Stimulated activated CD4-positive, alpha-beta T cell treated with anti-CD3 and anti-CD28 coated beads, Interleukin-12 subunit alpha, Interleukin-12 subunit beta, amount 100 ng/mL, for 48 hours (primary cell): ENCODE measurements around the gene FREY1.

Experiments used
- DNase-seq, 3 donors: peaks; one replicate each; pipeline ENCODE4 v3.0.0-alpha.2; 2020; ENCODE audit warnings: low read depth in 2 of 3, low spot score in 1 of 3

FREY1 gene

DNA sequence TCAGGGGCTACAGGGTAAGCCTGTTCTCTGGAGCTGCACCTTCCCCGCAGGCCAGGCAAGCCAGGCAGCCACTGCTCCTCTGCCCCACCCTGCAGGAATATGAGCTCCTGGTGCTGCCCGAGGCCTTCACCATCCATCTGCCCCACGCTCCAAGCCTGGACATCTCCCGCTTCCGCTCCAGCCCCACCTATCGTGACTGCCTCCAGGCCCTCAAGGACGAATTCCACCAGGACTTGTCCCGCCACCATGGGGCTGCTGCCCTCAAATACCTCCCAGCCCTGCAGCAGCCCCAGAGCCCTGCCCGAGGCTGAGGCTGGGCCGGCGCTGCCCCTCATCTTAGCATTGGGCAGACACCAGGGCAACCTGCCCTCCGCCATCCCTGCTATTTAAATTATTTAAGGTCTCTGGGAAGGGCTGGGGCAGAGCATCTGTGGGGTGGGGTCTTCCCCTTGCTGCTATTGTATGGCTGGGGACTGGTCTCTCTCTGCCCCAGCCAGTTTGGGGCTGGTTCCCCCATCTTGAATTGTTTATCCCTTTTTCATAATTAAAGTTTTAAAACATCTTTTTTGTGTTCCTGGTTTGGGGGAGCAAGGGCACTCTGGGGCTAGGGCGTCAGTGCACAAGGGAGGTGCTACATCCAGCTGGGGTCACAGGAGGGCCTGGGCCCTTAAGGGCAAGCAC is 21.6 kb upstream of the FREY1 start:
- no peak for DNase-seq

GRCh38 chr11:45927684-45928413 is 20.8 kb upstream of the FREY1 start:
- DNase-seq, result no peak

GRCh38 chr11:45927332-45927683 is 20.2 kb upstream of the FREY1 start:
- no peak for DNase-seq

GRCh38 chr11:45926536-45927331 is 19.7 kb upstream of the FREY1 start:
- no peak for DNase-seq

GRCh38 chr11:45926001-45926401 is 18.9 kb upstream of the FREY1 start:
- no peak for DNase-seq

DNA sequence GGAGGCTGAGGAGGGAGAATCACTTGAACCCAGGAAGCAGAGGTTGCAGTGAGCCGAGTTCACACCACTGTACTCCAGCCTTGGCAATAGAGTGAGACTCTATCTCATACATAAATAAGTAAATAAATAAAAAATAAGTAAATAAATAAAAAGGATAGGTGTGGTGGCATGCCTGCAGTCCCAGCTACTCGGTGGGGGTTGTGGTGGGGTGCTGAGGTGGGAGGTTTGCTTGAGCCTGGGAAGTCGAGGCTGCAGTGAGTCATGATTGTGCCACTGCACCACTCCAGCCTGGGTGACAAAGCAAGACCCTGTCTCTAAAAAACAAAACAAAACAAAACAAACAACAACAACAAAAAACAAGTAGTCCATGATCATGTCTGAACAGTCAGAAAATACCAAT is 18.5 kb upstream of the FREY1 start:
- DNase-seq, result no peak

- no peak for DNase-seq
Measured at GRCh38 chr11:45924927-45925326, 17.9 kb upstream of the FREY1 start.

GRCh38 chr11:45924036-45924915 is 17.2 kb upstream of the FREY1 start:
- no peak for DNase-seq

DNA sequence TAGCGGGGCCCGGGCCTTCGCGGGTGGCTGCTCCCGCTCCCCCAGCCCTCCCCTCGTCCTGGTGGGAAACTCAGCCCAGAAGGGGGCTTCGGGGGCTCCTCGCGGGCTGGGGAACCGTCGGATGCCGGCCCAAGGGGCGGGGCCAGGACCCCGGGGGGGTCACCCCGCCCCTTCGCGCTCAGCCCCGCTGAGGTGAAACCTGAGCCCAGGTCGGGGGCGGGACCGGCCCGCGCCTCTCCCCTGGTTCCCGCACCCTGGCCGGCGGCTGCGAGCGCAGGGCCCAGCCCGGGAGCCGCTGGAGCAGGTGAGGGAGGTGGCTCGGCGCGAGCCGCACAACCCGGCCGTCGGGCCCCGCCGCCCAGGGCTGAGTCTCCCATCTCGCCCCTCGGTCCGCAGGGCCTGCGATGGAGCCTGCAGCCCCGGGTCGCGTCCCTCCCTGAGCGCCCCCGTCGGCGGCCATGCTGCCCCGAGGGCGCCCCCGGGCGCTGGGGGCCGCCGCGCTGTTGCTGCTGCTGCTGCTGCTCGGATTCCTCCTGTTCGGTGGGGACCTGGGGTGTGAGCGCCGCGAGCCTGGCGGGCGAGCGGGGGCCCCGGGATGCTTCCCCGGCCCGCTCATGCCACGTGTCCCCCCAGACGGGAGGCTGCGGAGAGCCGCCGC is 15.5 kb upstream of the FREY1 start, which contains the start of gene LARGE2:
Gene LARGE2 (plus strand): TSS at position 232 of the 658 bp plus-strand sequence. CDS start 227 bp downstream, at position 459.
- DNase-seq, result no peak

DNA sequence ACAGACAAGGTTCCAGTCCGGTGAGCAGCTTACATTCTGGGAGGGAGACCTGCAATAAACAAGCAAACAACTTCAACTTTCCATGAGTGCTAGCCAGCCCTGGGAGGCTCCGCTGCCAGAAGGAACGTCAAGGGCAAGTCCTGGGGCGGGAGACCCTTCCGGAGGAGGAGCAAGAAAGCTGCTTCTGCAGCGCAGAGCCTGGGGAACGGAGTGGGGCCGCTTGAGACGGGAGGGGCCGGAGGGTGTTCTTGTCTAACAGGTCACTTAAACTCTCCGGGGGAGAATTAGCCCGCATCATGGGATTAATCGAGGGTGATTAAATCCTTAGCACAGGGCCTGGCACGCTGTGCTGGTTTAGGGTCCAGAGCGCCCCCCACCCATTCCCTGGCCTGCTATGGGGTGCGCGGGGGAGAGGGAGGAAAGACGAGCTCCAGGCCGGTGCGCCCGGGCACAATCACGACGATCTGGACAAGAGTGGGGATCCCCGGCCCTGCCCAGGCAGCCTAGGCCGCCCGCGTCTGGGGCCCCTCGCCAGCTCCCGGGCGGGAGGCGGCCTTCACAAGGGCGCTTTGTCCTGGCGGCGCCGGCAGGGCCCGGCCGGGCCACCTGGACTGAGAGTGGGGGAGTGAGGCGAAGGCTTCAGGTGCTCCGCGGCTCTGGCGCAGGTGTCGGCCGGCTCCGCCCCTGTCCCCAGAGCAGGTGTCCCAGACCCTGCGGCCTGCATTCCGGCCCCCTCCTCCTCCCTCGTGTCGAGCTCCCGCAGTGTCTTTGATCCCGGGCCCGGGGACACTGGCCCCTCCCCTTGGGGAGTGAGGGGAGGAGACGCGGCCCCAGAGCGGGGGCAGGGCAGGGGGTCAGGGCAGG is 14.7 kb upstream of the FREY1 start:
- DNase-seq, result no peak

DNA sequence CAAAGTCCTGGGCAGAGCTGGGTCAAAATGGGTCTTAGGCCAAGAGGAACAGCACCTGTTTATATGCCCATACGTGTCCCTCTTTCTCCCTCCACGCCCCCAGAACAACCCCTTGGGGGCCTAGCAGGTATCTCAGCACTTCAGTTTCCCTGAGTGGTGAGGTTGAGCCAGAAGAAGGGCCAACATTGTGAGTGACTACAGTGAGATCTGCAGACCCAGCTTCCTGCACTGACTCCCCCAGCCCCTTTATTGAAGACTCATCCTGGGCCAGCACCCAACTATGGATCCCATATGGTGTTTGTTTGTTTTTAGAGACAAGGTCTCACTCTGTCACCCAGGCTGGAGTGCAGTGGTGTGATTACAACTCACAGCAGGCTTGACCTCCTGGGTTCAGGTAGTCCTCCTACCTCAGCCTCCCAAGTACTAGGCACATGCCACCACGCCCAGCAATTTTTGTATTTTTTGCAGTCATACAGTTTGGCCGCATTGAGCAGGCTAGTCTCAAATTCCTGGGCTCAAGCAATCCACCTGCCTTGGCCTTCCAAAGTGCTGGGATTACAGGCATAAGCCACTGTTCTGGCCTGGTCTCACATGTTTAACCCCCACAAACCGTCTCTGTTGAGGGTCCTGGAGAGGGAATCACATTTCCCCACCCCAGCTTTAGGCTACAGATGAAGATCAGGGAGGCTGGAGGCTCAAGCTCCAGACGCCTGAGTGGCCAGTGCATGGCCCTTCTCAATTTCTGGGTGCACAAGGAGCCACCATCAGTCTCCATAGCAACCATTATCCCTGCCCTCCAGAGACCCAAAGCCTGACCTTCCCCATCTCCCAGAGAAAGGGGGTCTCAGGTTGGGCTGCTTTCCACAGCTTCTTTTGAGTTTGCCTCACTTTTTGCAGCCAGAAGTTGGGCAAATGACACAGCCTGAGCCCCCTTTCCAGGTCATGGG is 13.7 kb upstream of the FREY1 start:
- DNase-seq, result no peak

DNA sequence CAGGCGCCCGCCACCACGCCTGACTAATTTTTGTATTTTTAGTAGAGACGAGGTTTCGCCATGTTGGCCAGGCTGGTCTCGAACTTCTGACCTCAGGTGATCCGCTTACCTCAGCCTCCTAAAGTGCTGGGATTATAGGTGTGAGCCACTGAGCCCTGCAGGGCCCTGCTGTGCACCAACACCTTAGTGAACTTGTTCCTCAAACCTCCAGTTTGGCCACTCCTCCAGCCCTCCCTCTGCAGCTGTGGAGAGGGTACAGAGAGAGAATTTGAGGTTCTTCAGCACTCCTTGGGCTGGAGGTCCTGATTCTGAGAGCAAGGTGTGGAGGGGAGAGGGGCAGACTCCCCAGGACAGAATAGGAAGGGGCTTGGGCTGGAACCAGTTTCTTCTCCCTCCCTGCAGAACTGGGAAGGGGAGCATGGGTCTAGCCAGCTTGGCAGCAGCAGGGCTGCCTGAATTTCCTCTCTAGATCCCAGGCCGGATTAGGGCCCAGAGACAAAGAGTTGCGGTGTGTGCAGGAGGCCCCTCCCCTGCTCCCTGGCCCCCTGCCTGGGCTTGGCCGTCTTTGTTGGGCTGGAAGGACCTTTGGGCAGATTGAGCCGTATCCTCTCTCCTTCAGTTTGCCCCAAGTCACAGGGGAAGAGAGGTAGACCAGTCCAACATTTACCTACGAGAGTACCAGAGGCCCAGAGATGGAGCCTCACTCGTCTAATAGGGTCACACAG is 12.9 kb upstream of the FREY1 start:
- no peak for DNase-seq

DNA sequence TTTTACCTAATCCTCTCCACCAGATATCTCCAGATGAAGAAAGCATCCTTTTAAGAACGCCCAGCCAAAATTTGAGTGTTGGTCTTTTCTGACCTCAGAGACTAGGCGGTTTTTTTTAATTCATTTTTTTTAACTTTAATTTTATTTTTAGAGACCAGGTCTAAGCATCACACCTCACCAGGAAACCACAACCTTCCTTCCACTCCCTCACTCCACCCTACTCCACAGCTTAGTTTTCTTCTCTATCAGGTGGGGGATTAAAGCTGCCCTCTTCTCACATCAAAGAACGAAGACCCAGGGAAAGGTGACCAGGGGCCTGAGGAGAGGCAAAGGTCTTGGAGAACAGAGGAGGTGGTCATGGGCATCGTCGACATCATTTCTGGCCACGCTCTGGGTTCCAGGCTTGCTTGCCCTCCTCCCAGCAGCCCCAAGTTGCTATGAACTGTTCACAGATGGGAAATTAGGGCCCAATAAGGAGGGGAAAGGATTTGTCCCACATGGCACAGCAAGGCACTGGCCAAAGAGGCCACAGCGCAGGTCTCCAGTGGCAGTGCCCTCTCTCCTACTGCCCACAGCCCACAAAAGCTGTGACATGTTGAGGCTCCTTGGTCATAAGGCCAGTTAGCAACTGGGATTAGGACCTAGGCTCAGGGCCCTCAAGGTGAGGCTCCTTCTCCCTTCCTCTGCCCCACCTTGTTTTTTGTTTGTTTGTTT is 12.0 kb upstream of the FREY1 start:
- DNase-seq, result no peak

DNA sequence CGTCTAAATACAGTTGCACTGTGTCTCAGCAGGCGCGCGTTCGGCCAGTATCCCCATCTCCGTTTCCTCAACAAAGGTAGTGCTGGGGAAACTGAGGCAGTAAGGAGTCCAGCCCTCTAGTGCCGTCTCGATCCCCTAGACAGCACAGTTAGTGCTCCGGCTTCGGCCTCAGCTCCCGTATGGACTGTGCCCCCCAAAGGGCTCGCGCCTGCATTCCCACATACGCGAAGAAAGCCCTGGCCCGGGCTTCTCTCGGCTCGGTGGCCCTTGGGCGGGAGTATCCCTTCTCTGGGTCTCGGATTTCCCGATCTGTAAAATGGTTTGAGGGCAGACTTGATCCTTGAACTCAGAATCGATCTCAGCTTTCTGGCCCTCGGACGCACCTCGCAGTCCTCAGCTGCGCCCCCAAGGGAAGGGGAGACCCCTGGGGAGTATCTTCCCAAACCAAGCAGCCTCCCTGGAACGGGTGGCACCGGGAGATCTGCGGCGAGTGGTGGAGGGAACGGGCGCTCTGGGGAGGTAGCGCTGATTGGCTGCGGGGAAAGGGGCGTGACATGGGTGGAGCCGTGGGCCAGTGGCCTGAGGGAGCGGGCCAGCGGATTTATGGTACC is 11.4 kb upstream of the FREY1 start:
- DNase-seq, result peak; percentile 33 to 70 (median 53)

DNA sequence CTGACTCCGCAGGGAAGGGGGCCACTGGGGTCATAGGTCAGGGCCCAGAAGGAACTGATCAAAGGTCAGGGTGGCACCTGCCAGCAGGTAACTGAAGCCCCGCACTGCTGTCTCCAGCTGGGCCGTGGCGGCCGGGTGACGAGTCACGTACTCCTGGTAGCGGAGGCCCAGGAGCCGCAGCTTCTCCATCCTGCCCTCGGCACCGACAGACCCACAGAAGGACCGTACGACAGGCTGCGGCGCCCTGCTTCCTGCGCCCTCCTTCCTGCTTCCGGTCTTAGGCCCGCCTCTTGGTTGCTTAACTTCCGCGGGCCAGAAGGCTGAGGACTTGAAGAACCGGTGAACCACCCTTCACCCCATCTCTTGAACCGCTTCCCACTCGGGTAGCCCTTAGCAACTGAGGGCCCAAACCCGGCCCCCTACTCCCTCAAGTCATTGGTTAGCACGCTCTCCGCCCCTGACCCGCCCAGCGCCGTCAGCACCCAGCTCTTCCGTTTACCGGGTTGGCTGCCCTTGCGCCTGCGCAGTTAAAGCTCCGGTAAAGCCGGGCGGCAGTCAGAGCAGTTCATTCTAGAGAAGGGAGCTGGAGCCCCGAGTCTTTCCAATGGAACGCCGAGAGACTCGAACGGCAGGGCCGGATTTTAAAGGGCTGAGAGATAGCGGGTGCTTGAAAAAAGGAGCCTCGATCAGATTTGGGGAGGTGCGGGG is 10.7 kb upstream of the FREY1 start, which contains the start of gene PEX16:
Gene PEX16 (minus strand): TSS at position 255 of the 708 bp plus-strand sequence. CDS start 66 bp downstream, at position 189.
- peak; percentile 85 to 94 (median 93) for DNase-seq

GRCh38 chr11:45917286-45917622 is 10.2 kb upstream of the FREY1 start:
- no peak for DNase-seq
